PFSK-1 (cell line): ENCODE results near the gene COL7A1.

Source experiments
- POLR2AphosphoS5 ChIP-seq: IDR thresholded peaks from 2 replicates; pipeline ENCODE4 v1.6.1; 2012; ENCODE audit warnings: low read depth, mild to moderate bottlenecking, control low read depth, low read length, moderate library complexity
- SIN3A ChIP-seq: IDR thresholded peaks from 2 replicates; pipeline ENCODE4 v1.6.1; 2012; ENCODE audit warnings: mild to moderate bottlenecking, low read length, moderate library complexity, borderline replicate concordance; ENCODE audit not compliant: insufficient read depth
- TAF1 ChIP-seq: IDR thresholded peaks from 2 replicates; pipeline ENCODE4 v1.6.1; 2012; ENCODE audit warnings: low read length, control low read depth, borderline replicate concordance; ENCODE audit not compliant: insufficient read depth

DNA sequence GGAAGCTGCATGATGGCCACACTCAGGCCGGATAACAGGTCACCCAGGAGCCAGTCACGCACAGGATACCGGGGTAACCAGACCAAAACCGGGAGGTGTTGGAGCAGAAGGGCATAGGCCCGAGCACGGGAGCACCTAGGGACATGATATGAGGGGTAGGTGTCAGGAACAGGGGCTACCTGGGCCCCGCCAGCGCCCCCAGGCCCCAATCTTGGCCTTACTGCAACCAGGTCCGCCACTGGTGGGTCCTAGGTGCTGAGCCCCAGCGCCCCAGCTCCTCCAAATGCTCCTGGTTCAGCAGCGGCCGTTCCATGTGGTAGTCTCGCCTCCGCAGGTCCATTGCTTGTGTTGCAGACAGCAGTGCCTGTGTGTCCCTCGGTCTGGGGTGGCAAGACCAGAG lies 38.1 kb upstream of the COL7A1 start:
- no peak for TF ChIP-seq TAF1
- TF ChIP-seq SIN3A: no peak
- no peak for TF ChIP-seq POLR2AphosphoS5
